Measurements from ENCODE around the gene TCP11.

TCP11 gene

DNA sequence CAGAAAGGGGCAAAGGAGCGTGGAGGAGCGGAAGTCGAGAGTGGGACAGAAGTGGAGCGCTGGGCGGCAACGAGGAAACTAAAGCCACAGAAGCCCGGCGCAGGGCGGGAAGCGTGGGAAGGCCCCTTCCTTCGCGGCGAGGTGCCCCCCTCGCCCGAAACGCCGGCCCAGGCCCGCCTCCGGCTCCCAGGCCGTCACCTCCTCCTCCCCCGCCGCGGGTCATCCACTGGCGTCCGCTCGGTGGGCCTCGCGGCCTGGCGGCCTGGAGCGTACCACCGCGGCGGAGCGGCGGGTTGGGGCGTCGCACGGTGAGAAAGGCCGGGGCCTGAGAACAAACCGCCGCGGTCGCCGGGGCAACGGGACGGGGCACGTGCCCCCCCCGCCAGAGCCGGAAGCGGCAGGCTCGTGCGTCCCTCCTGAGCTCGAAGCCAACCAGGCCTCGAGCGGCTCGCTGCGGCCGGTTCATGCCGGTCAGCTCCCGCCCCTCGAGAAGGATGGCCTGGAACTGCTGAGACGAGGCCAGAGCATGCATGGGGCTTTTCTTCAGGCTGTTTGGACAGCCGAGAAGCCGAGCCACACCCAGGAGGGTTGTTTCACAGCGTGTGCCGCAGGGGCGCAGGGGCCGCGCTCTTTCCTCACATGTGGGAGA, at the start of gene TCP11:
TCP11 (minus strand) TSS at position 333 of the 649 bp plus-strand sequence. CDS start 469 bp downstream, outside the sequence.
- no peak for DNase-seq (ENCODE audit: low read depth in 3 of 3)

DNA sequence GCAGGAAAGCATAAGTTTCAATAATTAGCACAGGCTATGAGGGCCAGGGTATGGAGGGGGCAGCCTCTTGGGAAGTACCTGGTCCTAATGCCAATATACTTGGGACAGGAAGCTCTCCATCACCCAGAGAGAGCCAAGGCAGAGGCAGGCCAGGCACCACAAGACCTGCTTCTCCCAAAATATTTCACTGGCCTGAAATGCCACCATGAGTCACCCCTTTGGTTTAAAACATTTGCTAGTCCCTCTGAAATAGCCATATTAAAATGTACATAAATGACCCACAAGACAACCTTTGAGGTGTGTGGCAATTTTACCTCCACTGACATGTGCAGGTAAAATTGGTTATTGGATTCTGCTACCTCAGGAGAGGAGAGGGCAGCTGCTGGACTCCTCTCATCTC, 49.2 kb upstream of the TCP11 start:
- DNase-seq (ENCODE audit: low read depth in 3 of 3), result no peak

DNA sequence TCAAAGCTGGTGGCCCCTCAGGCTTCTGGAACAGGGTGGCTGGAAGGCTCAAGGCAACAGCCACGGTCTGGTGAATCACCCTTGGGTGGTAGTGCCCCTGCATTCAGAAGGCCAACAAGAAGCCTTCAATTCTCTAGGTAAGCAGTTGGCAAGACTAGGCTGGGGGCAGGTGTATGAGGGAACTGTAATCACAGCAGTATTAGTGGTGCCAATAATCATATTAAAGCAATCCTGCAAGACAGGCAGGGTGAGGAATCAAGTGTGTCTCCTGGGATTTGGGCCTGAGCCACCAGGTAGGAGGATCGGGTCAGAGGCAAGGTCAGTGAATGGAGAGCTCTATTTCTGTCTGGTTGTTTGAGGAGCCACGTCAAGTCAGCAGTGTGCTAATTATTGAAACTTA, 47.7 kb upstream of the TCP11 start:
- DNase-seq (ENCODE audit: low read depth in 3 of 3), result no peak

DNA sequence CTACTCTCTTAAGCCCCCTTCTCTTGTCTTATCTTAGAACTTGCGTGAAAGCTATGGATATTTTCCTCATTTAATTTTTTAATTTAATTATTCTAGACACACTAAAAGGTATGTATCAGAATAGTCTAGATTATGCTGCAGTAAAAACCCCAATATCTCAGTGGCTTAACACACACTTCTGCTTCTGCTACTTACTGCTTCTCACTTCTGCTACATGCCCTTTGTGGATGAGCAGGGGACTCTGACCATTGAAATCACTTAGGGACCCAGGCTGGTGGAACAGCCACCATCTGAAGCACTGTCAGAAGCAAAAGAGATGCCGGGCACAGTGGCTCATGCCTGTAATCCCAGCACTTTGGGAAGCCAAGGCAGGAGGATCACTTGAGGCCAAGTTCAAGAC, 45.4 kb upstream of the TCP11 start:
- DNase-seq (ENCODE audit: low read depth in 3 of 3), result no peak

DNA sequence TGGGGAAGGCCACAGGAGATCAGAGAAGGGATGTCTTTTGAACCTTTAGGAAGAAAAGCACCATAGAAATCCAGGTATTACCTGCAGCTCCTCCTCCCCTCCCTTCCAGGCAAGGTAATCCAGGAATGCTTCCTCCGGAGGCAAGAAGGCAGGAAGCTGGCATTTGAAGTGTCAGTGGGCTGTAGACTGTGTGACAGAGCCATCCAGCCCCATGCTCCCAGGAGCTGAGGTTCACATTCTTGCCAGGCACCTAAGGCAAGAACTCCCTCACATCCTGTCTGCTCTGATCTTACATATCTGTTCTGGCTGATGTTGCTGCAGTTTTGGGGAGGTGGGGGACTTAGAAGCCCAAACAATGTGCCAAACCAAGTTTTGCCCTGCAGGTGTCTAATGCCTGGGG, 44.8 kb upstream of the TCP11 start:
- no peak for DNase-seq (ENCODE audit: low read depth in 3 of 3)

DNA sequence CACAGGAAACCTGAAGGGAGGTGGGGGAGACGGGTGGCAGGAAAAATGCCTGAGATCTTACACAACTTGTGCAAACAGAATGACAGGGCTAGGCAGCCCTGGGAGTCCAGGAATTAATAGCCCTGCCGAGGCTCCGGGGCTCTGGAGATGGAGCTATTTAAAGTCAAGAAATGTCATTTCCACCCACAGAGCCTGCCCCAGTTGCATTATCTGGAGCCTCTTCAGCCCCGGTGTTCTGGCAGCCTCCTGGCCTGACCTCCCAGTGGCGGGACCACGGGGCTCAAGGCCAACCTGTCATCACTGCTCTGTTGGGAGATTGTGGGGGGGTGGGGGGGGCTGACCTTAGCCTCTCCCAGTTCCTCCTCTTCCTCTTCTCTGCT, 44.2 kb upstream of the TCP11 start:
- DNase-seq (ENCODE audit: low read depth in 3 of 3), result no peak

DNA sequence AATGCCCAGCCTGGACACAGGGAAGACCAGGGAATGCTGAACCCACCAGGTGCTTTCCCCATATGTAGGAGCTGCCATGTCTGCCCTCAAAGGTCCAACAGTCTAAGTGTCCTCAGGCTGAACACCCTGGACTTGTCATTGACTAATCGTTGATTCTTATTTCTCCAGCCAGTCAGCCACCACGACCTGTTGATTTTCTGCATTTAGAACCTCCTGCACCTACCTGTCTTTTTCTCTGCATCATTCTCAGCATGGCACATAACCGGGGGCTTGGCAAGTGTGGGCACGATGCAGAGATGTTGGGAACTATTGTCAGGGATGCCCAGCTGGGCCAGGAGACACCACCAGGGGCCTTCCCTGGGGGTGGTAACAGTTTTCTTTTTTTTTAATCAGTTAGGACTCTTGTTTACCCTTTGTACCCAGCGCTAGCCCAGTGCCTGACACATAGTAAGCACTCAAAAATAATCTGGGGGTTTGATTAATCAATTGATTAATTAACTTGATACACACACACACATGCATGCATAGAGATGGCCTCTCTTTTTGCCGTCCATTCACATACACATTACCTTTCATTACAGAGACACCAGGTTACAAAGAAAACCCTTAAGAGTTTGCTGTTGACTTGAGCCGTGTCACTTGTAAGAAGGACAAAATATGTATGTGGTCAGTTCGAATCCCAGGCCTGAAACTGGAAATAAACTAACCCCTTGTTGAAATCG, 43.6 kb upstream of the TCP11 start:
- no peak for DNase-seq (ENCODE audit: low read depth in 3 of 3)

DNA sequence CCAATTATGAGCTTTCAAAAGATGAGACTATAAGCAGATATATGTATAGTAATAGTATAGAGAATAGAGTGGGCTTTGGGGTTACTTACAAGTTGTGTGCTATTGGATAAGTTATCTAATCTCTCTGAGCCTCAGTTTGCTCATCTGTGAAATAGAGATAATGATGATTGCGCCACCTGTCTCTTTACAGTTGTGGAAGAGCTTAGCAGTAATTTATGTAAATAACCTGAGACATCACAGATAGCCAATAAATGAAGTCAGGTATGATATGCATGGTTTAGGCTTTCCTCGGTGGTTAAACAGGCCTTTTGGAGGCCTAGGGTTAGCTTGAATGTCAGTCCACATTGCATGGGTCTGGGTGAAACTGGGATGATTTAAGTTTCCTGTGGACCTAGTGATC, 42.8 kb upstream of the TCP11 start:
- DNase-seq (ENCODE audit: low read depth in 3 of 3), result no peak

DNA sequence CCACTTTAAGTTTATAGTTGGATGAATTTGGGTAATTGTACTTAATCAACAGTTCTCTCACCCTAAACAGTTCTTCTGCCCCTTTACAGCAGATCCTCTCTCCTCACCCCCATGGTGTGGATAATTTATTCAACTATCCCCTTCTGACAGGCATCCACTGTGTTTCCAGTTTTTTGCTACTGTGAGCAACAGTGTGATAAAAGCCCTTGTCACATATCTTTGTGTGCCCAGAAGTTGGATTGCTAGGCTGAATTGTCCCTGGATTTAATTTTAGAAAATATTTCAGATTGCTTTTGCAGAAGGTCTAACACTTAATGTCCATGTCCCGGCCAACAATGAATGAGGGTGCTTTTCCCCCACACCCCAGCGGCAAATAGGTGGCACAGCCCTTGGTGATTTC, 42.1 kb upstream of the TCP11 start:
- no peak for DNase-seq (ENCODE audit: low read depth in 3 of 3)

DNA sequence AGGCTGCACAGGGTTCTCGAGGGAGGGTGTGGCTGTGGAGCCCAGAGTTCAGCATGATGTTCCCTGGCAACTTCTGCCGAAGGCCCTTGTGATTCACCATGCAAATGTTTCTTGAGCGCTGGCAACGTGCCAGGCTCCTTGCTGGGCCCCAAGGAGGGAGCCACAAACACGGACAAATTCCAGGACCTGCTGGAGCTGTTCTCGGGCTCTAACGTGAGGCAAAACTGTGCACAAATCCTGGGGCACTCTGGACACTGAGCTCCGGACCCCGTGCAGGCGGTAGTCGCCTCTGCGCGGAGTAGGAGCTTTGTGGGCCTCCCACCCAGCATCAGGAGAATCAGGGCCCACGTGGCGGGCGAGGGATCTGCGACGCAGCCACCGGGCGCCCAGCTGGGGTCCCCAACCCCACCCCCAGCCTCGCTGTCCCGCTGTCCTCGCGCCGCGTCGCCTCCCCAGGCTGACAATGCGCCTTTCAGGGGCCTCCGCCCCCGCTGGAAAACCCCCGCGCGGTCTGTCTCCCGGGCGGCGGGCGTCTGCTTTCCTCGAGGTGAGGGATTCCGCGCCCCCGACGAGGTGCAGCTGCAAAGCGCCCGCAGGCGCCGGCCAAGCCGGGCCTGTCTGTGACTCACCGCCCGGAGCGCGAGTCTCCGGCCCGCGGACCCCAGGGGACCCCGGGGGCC, 40.9 kb upstream of the TCP11 start:
- DNase-seq (ENCODE audit: low read depth in 3 of 3), result no peak

DNA sequence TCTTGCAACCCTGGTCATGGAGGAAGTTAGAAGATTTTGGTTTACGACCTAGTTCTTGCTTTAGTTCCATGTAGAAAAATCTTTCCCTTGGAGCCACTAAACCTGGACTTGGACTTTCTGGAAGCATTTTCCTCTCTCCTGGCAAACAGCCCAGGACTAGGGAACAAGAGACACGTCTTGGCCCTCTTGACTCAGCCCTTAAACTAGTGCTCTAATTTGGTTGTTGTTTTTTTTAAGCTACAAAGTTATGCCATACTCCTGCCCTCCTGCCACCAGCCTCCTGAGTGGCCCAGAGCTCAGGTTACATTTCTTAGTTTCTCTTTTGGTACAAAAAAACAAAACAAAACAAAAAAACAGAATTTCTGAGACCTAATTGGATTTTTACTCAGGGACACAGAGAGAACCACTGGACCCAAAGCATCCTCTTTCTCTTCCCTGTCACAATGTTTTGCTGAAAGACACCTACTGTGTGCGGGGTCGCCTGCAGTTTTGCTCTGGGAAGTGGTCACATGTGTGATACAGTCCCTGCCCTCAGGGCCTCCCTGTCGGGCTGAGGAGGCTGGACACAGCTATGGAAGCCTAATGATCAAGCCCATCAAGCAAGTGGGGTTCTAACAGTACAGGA, 40.3 kb upstream of the TCP11 start:
- DNase-seq (ENCODE audit: low read depth in 3 of 3), result no peak

DNA sequence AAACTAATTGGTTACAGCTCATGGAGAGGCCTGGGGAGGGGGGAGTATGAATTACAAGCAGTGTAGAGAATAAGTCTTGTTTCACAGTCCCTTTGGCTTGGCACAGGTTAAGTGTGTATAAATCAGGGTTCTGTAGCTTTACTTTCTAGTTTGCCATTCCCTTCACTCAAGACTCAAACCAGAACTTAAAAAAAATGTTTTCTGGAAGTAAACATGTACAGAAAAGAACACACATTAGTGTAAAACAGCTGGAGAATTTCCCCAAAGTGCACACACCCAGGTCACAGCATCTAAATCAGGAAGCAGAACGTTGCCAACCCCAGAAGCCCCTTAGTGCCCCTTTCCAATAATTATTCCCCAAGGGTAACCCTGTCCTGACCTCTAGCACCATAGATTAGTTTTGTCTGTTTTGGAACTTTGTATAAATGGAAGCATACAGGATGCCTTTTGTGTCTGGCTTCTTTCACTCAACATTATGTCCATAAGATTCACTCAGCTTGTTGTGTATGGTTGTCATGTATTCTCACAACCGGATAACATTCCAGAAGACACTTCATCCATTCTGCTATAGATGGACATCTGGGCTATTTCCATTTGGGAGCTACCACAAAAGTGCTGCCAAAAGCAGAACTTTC, 38.9 kb upstream of the TCP11 start:
- no peak for DNase-seq (ENCODE audit: low read depth in 3 of 3)

DNA sequence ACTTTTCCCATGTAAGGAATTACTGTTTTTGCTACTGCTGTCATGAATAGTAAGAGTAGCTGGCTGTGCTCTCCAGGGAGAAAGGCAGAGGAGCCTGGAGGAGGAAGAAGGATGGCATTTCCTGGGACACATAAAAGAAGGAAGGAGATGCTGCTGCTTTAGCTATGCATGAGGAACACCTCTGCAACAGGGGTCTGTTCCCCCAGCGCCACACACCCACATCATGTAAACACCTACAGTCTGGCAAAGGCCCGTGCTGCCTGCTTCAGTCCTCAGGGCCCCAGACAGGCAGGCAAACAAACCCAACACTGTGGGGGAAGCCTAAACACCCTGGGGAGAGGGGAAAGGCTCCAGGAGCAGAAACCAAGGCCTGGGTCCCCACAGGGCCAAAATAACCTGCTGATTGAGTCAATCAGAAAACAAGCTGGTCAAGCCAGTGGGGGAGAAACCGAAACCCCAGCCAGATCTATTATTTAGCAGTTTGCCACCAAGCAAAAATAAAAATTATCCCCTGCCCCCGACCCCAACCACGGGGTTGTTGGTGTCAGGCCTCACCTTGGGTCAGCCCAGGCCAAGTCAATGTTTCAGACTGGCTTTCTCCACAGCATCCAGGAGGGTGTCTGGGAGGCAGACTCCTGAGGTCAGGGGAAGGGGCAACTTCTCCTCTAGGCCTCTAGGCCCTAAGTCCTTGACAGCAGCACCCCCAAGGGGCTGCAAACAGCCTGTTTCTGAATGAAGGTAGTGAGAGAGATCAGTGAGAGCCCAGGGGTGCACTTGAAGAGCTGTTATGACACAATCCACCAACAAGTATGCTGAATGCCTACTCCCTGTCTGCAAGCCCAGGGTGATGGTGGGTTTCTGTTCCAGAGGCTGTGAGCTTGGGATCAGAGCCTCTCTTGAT, 38.0 kb upstream of the TCP11 start:
- no peak for DNase-seq (ENCODE audit: low read depth in 3 of 3)

DNA sequence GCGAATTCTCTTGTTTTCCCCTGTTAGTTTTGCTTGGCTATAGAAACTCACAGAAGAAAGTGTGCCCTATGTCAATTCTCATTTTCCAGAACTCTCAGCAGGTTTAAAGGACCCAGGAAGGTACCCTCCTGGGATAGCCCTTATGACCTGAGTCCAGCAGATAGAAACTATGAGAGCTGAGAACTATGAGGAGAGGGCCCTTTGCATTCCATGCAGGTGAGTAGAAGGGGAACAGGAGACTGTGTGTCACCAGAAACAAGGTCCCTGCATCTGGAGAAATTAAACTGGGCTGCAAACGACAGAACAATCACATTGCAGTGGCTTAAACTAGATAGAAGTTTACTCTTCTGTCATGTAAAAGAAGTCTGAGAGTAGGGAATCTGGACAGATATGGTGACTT, 36.9 kb upstream of the TCP11 start:
- no peak for DNase-seq (ENCODE audit: low read depth in 3 of 3)

DNA sequence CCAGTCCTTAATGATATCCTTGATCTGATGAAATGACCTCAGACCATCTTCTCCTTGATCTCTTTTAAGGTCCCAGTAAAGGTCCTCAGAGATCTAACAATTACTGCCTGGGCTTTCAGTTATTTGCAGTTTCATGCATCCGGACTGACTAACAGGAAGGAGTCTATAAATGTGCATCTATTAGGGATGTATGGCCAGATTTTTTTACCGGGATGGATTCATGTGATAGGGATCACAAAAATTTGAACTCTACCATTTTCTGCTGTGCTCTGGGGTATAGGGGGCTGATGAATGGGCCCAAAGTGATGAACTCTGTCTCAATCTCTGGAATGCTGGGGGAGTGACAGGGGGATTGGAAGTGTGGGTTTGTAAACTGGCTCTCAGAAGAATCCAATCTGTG, 36.5 kb upstream of the TCP11 start:
- no peak for DNase-seq (ENCODE audit: low read depth in 3 of 3)

DNA sequence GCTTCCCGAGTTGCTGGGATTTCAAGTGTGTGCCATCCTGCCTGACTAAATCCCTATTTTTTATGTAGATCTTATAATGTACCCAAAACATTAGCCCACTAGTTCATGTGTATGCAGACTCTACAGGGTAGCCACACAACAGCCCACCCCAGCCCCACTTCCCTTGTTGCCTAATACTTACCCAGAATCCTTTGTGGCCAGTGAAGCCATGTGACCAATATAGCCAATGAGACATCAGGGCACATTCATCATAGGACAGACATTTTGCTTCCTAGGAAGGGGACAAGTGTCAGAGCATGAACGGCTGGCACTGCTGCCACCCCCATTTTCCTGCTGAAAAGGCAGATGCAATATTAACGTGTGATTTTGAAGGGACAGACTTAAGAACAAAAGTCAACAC, 36.0 kb upstream of the TCP11 start:
- no peak for DNase-seq (ENCODE audit: low read depth in 3 of 3)

DNA sequence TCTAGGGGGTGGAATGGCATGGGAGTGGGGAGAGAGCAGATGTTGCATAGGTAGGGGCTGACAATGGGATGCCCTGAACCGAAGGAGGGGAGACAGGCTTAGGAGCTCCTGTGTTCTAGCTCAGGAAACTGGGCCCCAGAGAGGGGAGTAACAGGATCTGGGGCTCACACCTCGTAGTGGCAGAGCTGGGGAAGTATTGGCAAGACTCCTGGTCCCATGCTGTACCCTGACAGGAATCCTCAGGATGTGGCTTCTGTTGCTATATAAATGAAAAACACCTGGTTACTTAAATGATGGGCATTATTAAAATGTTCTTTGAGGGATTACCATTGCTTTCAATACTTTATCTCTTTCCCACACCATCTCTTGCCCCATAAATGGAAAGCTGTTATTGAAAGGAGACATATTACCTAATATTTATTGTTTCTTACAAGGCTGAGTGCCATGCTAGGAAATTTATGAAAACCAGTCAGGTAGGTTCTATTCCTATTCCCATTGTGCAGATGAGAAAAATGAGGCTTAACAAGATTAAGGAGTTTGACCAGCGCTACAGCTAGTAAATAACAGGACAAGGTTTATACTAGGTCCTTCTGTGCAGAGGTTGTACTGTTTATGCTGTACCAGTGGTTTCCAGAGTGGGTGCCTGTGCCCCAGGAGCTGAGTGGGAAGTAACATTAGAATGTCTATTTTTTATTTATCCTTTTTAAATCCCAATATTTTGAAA, 35.3 kb upstream of the TCP11 start:
- no peak for DNase-seq (ENCODE audit: low read depth in 3 of 3)

DNA sequence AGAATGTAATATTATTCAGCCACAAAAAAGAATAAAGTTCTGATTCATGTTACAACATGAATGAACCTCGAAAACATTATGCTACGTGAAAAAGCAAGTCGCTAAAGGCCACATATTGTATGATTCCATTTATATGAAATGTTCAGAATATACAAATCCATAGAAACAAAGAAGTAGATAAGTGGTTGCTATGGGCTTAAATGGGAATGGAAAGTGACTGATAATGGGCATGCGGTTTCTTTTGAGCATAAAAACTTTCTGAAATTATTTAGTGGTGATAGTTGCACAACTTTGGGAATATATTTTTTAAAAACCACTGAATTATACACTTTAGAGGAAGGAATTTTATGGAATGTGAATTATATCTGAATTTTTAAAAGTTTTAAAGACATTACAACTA, 33.4 kb upstream of the TCP11 start:
- DNase-seq (ENCODE audit: low read depth in 3 of 3), result no peak

DNA sequence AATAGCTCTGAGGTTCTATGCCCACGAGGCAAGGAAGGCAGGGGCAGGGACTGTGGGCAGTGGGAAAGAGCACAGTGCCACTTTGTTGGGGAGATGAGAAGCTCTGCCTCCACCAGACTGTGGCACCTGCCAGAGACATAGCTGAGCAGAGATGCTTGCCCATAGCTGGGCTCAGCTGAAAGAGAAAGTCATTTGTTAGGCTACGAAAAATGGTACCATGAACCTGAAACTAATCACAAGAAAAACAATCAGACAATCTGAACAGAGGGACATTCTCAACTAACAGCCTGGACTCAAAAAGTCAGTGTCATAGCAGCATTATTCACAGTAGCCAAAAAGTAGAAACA, 32.9 kb upstream of the TCP11 start:
- DNase-seq (ENCODE audit: low read depth in 3 of 3), result no peak

DNA sequence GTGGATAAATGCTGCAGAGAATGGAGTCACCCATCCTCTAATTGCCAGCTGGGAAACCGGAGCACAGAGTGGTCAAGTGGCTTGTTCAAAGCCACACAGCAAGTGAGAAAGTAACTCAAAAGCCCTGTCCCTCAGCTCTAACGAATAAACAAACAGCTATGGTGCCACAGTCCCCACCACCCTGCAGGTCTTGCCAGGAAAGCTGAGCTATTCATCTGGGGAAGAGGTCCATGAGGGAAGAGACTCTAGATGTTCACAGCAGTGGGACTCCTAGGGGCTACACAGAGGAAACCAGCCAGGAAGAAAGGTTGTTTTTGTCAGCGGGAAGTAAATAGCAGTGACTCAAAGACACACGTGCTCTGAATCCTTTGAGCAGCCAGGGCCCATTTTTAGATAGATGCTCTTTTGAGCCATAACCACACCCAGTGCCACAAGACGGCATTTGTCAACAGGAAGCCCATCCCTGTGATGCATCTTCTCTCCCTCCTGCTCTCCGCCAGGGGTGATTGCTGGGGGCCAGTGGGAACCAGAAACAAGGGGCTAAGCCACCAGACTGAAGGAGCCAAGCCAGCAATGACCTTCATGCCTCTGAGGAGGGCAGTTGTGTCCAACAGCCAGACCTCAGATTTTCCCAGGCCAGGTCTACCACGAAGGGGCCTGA, 32.4 kb upstream of the TCP11 start:
- no peak for DNase-seq (ENCODE audit: low read depth in 3 of 3)
